Loucy (cell line): Measurements from ENCODE around the gene ZMYND8.

Experiments used
- H2AFZ ChIP-seq: fragments of 200-600 bp; sonication (generic); 2 replicates; pipeline ENCODE4 v1.6.0; 2016; ENCODE audit warnings: antibody characterized with exemption, mild to moderate bottlenecking, low read length, moderate library complexity
- H3F3A ChIP-seq: fragments of 200-600 bp; 2 replicates; pipeline ENCODE4 v1.6.0; 2016; ENCODE audit warnings: antibody characterized with exemption, low read depth, mild to moderate bottlenecking
- H3K27me3 ChIP-seq: fragments of 200-600 bp; sonication (generic); 2 replicates; pipeline ENCODE4 v1.6.1; 2014; ENCODE audit warnings: low read length, mild to moderate bottlenecking; ENCODE audit not compliant: insufficient read depth, poor library complexity, severe bottlenecking
- H3K36me3 ChIP-seq: fragments of 200-600 bp; sonication (generic); 2 replicates; pipeline ENCODE4 v1.6.1; 2016; ENCODE audit warnings: low read length; ENCODE audit not compliant: insufficient read depth
- H3K4me1 ChIP-seq: fragments of 200-600 bp; sonication (generic); 2 replicates; pipeline ENCODE4 v1.5.1; 2014; ENCODE audit warnings: low read length, mild to moderate bottlenecking; ENCODE audit not compliant: insufficient read depth, poor library complexity, severe bottlenecking
- H3K4me2 ChIP-seq: fragments of 200-600 bp; sonication (generic); 2 replicates; pipeline ENCODE4 v1.6.0; 2014; ENCODE audit warnings: antibody characterized with exemption, low read length, low read depth, mild to moderate bottlenecking; ENCODE audit not compliant: poor library complexity, severe bottlenecking
- H3K4me3 ChIP-seq: fragments of 200-600 bp; sonication (generic); 2 replicates; pipeline ENCODE4 v1.5.1; 2014; ENCODE audit warnings: low read length, mild to moderate bottlenecking, mixed read lengths; ENCODE audit not compliant: poor library complexity, severe bottlenecking
- H3K79me2 ChIP-seq: fragments of 200-600 bp; sonication (generic); 2 replicates; pipeline ENCODE4 v1.6.1; 2014; ENCODE audit warnings: low read length; ENCODE audit not compliant: insufficient read depth
- H3K9ac ChIP-seq: fragments of 200-600 bp; sonication (generic); 2 replicates; pipeline ENCODE4 v1.6.0; 2014; ENCODE audit warnings: mild to moderate bottlenecking, low read depth, low read length, moderate library complexity; ENCODE audit not compliant: poor library complexity, severe bottlenecking
- H3K9me2 ChIP-seq: fragments of 200-600 bp; sonication (generic); replicated peaks from 2 replicates; pipeline ENCODE4 v1.6.1; 2016; ENCODE audit warnings: low read depth, low read length, mixed read lengths
- H3K9me3 ChIP-seq: fragments of 200-600 bp; sonication (generic); 2 replicates; pipeline ENCODE4 v1.6.1; 2014; ENCODE audit warnings: mild to moderate bottlenecking, antibody characterized with exemption, low read length, low read depth; ENCODE audit not compliant: insufficient read depth
- H4K20me1 ChIP-seq: fragments of 200-600 bp; sonication (generic); 2 replicates; pipeline ENCODE4 v1.6.0; 2014; ENCODE audit warnings: antibody characterized with exemption, low read length, mild to moderate bottlenecking; ENCODE audit not compliant: insufficient read depth, poor library complexity, severe bottlenecking
- EZH2phosphoT487 ChIP-seq: fragments of 200-600 bp; IDR thresholded peaks from 2 replicates; pipeline ENCODE4 v1.6.1; 2018; ENCODE audit warnings: antibody characterized with exemption, mild to moderate bottlenecking, moderate library complexity, borderline replicate concordance
- TF ChIP-seq, protein P1 (sequence below): fragments of 200-600 bp; sonication (generic); conservative IDR thresholded peaks from 2 replicates; pipeline ENCODE4 v1.5.1; 2014; ENCODE audit warnings: mild to moderate bottlenecking, antibody characterized with exemption, low read length

Gene ZMYND8

DNA sequence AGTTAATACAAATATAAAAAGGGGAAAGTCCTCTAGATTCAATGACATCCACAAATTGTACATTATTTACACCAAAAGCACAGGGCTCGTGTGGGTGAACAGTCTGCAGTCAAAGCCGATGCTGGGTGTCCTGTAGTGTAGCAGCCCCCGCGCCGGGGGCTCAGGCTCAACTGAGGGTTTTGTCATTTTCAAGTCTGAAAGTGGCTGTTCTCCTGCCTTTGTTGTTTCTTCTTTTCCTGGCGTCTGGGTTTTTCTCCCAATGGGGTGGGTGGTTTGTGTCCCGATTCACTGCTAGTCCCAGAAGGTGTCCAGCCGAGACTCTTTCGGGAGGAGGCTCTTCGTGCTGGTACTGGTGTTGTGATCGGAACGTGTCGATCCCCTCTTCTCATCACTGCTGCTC is 146.0 kb downstream of the ZMYND8 start:
- Histone ChIP-seq H3K27me3 (no peaks in the 10 kb centered on the region), H2AFZ (no peak overlapping the region), H4K20me1 (no peaks in the 10 kb centered on the region), H3K9ac (no peak overlapping the region), H3K9me3 (no peaks in the 10 kb centered on the region), H3K79me2 (peaks cover 10% of the 10 kb centered on the region; the same call in 1 of the 2 replicates), H3K36me3 (peaks cover 77% of the 10 kb centered on the region; the same call in 1 of the 2 replicates), H3K4me2 (no peak overlapping the region), H3F3A (no peaks in the 10 kb centered on the region), H3K4me1 (no peaks in the 10 kb centered on the region), H3K4me3 (no peak overlapping the region), H3K9me2 (no peaks in the 10 kb centered on the region)
- TF ChIP-seq, protein P1, sequence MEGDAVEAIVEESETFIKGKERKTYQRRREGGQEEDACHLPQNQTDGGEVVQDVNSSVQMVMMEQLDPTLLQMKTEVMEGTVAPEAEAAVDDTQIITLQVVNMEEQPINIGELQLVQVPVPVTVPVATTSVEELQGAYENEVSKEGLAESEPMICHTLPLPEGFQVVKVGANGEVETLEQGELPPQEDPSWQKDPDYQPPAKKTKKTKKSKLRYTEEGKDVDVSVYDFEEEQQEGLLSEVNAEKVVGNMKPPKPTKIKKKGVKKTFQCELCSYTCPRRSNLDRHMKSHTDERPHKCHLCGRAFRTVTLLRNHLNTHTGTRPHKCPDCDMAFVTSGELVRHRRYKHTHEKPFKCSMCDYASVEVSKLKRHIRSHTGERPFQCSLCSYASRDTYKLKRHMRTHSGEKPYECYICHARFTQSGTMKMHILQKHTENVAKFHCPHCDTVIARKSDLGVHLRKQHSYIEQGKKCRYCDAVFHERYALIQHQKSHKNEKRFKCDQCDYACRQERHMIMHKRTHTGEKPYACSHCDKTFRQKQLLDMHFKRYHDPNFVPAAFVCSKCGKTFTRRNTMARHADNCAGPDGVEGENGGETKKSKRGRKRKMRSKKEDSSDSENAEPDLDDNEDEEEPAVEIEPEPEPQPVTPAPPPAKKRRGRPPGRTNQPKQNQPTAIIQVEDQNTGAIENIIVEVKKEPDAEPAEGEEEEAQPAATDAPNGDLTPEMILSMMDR: no peak
- TF ChIP-seq EZH2phosphoT487: no peak

DNA sequence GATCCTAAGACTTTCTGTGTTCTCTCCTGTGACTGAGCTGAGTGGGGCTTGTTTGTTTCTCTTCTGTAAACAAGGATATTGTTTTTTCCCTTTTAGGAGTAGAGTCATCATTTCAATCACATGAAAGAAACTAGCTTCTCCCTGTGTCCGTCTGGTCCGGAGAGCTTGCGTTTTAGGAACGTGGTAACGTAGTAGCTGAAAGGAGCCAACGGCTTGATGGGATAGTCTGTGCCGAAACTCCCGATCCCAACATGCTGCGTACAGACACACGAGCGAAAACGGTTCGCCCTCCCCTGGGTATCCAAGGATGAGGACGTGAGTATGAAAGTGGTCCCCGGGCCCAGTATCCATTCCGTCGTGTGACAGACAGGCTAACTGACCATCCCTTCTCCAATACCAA is 146.5 kb downstream of the ZMYND8 start:
- H3K9me2 ChIP-seq: no peaks in the 10 kb centered on the region
- no peak for TF ChIP-seq EZH2phosphoT487
- TF ChIP-seq, protein P1: no peak
- no peaks in the 10 kb centered on the region for H3K27me3 ChIP-seq
- H3F3A ChIP-seq: no peaks in the 10 kb centered on the region
- peaks cover 10% of the 10 kb centered on the region; the same call in 1 of the 2 replicates for H3K79me2 ChIP-seq
- no peaks in the 10 kb centered on the region for H3K9me3 ChIP-seq
- H2AFZ ChIP-seq: no peak overlapping the region
- H4K20me1 ChIP-seq: no peaks in the 10 kb centered on the region
- no peak overlapping the region for H3K9ac ChIP-seq
- peaks cover 74% of the 10 kb centered on the region; the same call in 1 of the 2 replicates for H3K36me3 ChIP-seq
- no peak overlapping the region for H3K4me2 ChIP-seq
- no peaks in the 10 kb centered on the region for H3K4me1 ChIP-seq
- no peak overlapping the region for H3K4me3 ChIP-seq

DNA sequence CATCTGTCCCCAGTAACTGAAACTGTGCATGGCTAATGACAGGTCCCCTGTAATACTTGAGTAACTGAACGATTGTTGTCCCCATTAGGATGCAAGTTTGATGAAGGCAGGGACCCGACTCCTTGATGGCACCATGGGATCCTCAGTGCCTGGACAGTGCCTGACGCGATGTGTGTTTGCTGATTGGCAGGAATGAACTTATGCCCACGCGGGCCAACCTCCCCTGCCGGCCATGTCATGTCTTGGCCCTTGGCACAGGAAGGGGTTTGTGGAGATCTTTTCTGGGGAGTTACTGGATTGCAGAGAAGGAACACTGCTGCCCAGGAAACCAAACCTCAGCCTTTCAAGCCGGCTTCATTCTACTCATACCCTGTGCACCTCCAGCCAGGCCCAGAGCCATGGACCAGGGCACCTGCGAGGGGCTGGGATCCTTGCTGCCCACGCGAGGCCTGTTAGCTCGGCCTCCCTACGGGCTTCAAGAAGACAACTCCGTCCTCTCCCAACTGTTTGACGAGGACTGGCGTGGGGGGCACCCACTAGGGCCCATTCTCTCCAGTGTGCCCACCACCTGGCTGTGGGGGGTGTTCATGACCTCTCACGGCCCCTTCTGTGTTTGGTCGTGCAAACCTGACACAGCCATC is 147.8 kb downstream of the ZMYND8 start:
- no peak overlapping the region for H3K9ac ChIP-seq
- H3K36me3 ChIP-seq: peaks cover 61% of the 10 kb centered on the region; the same call in 1 of the 2 replicates
- no peaks in the 10 kb centered on the region for H3K4me1 ChIP-seq
- no peak for TF ChIP-seq EZH2phosphoT487
- TF ChIP-seq, protein P1: no peak
- H3K4me2 ChIP-seq: no peak overlapping the region
- no peaks in the 10 kb centered on the region for H3K9me2 ChIP-seq
- no peak overlapping the region for H3K4me3 ChIP-seq
- H2AFZ ChIP-seq: no peak overlapping the region
- no peaks in the 10 kb centered on the region for H4K20me1 ChIP-seq
- H3F3A ChIP-seq: no peaks in the 10 kb centered on the region
- H3K9me3 ChIP-seq: no peaks in the 10 kb centered on the region
- no peaks in the 10 kb centered on the region for H3K27me3 ChIP-seq
- H3K79me2 ChIP-seq: no peaks in the 10 kb centered on the region
